ENCODE results near the gene ELL.

GRCh38 chr19:18487576-18488402, 34.1 kb downstream of the ELL start:
- TF ChIP-seq CTCF (IDR thresholded peaks at IDR 0.05) (no peak), POLR2A (IDR thresholded peaks at IDR 0.05; ENCODE audit: low read depth) (no peak)
